HepG2 (cell line): ENCODE measurements around the gene RBM26. TPM values are rescaled to one million over a fixed set of nuclear protein-coding genes. Genes with fewer than 3 reads are reported as not detected.
A peak's percentile ranks its signal among the peaks of the same experiment; 100 is the strongest.

ENCODE experiments used
- BHLHE40 ChIP-seq: IDR thresholded peaks from 2 replicates; pipeline ENCODE4 v1.6.1; 2011; ENCODE audit warnings: low read length, improper control_type of control experiment
- CBX1 ChIP-seq: IDR thresholded peaks from one replicate; pipeline ENCODE4 v1.6.1; 2016; ENCODE audit warnings: antibody characterized with exemption, low read depth
- DMAP1 ChIP-seq: IDR thresholded peaks from 2 replicates; pipeline ENCODE4 v1.6.1; 2016
- DNMT1 ChIP-seq: sonication (generic); formaldehyde crosslinking; IDR thresholded peaks from 2 replicates; pipeline ENCODE4 v1.5.1; 2020; ENCODE audit warnings: mild to moderate bottlenecking, missing genetic modification reagents
- HNRNPK ChIP-seq: fragments of 200-400 bp; formaldehyde crosslinking; IDR thresholded peaks from 2 replicates; pipeline ENCODE4 v1.6.1; 2018; ENCODE audit warnings: low read length, low read depth, moderate library complexity, mild to moderate bottlenecking; ENCODE audit not compliant: poor library complexity, severe bottlenecking
- KDM5A ChIP-seq: fragments of 200-600 bp; sonication (generic); IDR thresholded peaks from 2 replicates; pipeline ENCODE4 v1.7.0; 2018; ENCODE audit warnings: antibody characterized with exemption, mild to moderate bottlenecking, low read length, borderline replicate concordance
- MEF2D ChIP-seq: sonication (generic); formaldehyde crosslinking; IDR thresholded peaks from 2 replicates; pipeline ENCODE4 v1.5.1; 2020; ENCODE audit warnings: mild to moderate bottlenecking, missing genetic modification reagents
- SRSF1 ChIP-seq: fragments of 200-400 bp; formaldehyde crosslinking; optimal IDR thresholded peaks from 2 replicates; pipeline ENCODE3; 2017; ENCODE audit warnings: mild to moderate bottlenecking, low read depth, low read length, moderate library complexity
- STAG1 ChIP-seq: sonication (generic); formaldehyde crosslinking; IDR thresholded peaks from 2 replicates; pipeline ENCODE4 v1.4.0; 2020; ENCODE audit warnings: missing genetic modification reagents
- TARDBP ChIP-seq: sonication (generic); formaldehyde crosslinking; IDR thresholded peaks from 2 replicates; pipeline ENCODE4 v1.8.0; 2022; ENCODE audit warnings: mild to moderate bottlenecking, missing genetic modification reagents
- ZBTB20 ChIP-seq: sonication (generic); formaldehyde crosslinking; IDR thresholded peaks from 2 replicates; pipeline ENCODE4 v1.8.1; 2023; ENCODE audit warnings: missing genetic modification reagents, low read depth, mild to moderate bottlenecking, borderline replicate concordance
- ZFP36 ChIP-seq: fragments of 150-350 bp; IDR thresholded peaks from 2 replicates; pipeline ENCODE4 v1.6.1; 2018; ENCODE audit warnings: borderline replicate concordance, low read length, low read depth; ENCODE audit not compliant: partially characterized antibody
- ZNF232 ChIP-seq: sonication (generic); formaldehyde crosslinking; IDR thresholded peaks from 2 replicates; pipeline ENCODE4 v1.4.0; 2020; ENCODE audit warnings: missing genetic modification reagents, borderline replicate concordance
- ZNF549 ChIP-seq: sonication (generic); formaldehyde crosslinking; IDR thresholded peaks from 2 replicates; pipeline ENCODE4 v1.5.0; 2020; ENCODE audit warnings: missing genetic modification reagents
- ZNF879 ChIP-seq: sonication (generic); formaldehyde crosslinking; IDR thresholded peaks from 2 replicates; pipeline ENCODE4 v1.8.1; 2023; ENCODE audit warnings: missing genetic modification reagents
- polyA plus RNA-seq, 8 experiments: library from polyadenylated mRNA; depleted of rRNA in 3 of 8; stranded (reverse) in 7 of 8; unstranded in 1 of 8; fragments of >200 nt; fragmentation: Illumina TruSeq in 4 of 8; extraction: Trizol in 4 of 8; gene quantifications; 2 replicates each; pipeline versions ENCODE4 v1.2.1 to v1.2.3, GENCODE V29; 2011 to 2016; ENCODE audit warnings: low read depth in 4 of 8, missing spikeins in 1 of 8, mixed read lengths in 1 of 8; ENCODE audit not compliant: insufficient read depth in 1 of 8
- total RNA-seq, 5 experiments: library from RNA; depleted of rRNA; stranded (reverse); fragments of >200 nt; fragmentation: Illumina TruSeq; extraction: Trizol; gene quantifications; 2 replicates each; pipeline ENCODE4 v1.2.3, GENCODE V29; 2016; ENCODE audit warnings: low read depth in 1 of 5
- TF ChIP-seq, protein P1 (sequence below): sonication (generic); formaldehyde crosslinking; IDR thresholded peaks from 2 replicates; pipeline ENCODE4 v1.4.0; 2020; ENCODE audit warnings: mild to moderate bottlenecking, missing genetic modification reagents
- TF ChIP-seq, protein P2 (sequence below): sonication (generic); formaldehyde crosslinking; IDR thresholded peaks from 2 replicates; pipeline ENCODE4 v1.5.0; 2020; ENCODE audit warnings: missing genetic modification reagents, mild to moderate bottlenecking, borderline replicate concordance
- TF ChIP-seq, protein P3 (sequence below): sonication (generic); formaldehyde crosslinking; IDR thresholded peaks from 2 replicates; pipeline ENCODE4 v1.8.1; 2023; ENCODE audit warnings: mild to moderate bottlenecking, inconsistent platforms, moderate library complexity, missing genetic modification reagents, borderline replicate concordance
- TF ChIP-seq, protein P4 (sequence below): fragments of 450-650 bp; IDR thresholded peaks from 2 replicates; pipeline ENCODE4 v1.6.1; 2017; ENCODE audit warnings: mild to moderate bottlenecking

RBM26 gene
- total and polyA plus RNA-seq, 2 of the 13 experiments (the other 11 are each of a cell fraction or from before 2014, with no cell fraction given), result 19.4 to 34.4 TPM

DNA sequence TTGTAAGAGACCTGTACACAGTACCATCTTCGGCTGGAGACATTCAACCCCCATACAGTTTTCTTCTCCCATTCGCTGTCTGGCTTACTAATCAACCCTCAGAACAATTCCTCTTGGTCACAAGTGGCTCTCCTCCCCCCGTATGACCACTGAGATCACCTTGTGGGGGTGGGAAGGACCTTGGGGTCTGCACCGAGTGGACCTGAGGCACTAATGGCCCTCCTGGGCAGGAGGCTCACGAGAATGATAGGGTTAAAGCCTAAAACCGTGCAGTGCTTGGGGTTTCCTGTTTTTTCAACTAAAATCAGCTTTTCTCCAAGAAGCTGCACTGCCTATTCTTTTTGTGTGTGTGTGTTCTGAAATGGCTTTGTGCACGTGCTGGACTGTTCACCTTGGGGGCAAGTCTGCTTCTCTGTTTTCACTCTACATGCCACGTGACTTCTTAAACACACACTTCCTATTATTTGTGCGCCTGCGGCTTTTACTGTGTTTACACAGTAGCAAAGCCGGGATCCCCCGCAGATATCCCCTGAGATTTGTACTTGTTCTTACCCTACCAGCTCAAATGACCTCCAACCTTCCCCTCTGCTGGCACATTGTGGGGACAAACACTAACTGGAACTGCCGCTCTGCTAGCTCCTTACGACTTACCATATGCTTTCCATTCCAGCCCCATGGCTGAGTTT lies 12.3 kb downstream of the RBM26 start (continued):
- TF ChIP-seq, protein P1, sequence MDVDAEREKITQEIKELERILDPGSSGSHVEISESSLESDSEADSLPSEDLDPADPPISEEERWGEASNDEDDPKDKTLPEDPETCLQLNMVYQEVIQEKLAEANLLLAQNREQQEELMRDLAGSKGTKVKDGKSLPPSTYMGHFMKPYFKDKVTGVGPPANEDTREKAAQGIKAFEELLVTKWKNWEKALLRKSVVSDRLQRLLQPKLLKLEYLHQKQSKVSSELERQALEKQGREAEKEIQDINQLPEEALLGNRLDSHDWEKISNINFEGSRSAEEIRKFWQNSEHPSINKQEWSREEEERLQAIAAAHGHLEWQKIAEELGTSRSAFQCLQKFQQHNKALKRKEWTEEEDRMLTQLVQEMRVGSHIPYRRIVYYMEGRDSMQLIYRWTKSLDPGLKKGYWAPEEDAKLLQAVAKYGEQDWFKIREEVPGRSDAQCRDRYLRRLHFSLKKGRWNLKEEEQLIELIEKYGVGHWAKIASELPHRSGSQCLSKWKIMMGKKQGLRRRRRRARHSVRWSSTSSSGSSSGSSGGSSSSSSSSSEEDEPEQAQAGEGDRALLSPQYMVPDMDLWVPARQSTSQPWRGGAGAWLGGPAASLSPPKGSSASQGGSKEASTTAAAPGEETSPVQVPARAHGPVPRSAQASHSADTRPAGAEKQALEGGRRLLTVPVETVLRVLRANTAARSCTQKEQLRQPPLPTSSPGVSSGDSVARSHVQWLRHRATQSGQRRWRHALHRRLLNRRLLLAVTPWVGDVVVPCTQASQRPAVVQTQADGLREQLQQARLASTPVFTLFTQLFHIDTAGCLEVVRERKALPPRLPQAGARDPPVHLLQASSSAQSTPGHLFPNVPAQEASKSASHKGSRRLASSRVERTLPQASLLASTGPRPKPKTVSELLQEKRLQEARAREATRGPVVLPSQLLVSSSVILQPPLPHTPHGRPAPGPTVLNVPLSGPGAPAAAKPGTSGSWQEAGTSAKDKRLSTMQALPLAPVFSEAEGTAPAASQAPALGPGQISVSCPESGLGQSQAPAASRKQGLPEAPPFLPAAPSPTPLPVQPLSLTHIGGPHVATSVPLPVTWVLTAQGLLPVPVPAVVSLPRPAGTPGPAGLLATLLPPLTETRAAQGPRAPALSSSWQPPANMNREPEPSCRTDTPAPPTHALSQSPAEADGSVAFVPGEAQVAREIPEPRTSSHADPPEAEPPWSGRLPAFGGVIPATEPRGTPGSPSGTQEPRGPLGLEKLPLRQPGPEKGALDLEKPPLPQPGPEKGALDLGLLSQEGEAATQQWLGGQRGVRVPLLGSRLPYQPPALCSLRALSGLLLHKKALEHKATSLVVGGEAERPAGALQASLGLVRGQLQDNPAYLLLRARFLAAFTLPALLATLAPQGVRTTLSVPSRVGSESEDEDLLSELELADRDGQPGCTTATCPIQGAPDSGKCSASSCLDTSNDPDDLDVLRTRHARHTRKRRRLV (CRISPR knock-in tag), result no peak
- peak; percentile 82 for TF ChIP-seq DMAP1 (CRISPR knock-in tag)
- peak; percentile 13; the same call in 1 of the 2 replicates for TF ChIP-seq ZNF232 (CRISPR knock-in tag)
- TF ChIP-seq, protein P2, sequence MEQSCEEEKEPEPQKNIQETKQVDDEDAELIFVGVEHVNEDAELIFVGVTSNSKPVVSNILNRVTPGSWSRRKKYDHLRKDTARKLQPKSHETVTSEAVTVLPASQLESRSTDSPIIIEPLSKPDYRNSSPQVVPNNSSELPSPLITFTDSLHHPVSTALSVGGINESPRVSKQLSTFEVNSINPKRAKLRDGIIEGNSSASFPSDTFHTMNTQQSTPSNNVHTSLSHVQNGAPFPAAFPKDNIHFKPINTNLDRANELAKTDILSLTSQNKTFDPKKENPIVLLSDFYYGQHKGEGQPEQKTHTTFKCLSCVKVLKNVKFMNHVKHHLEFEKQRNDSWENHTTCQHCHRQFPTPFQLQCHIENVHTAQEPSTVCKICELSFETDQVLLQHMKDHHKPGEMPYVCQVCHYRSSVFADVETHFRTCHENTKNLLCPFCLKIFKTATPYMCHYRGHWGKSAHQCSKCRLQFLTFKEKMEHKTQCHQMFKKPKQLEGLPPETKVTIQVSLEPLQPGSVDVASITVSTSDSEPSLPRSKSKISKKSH (CRISPR knock-in tag), result no peak
- TF ChIP-seq ZBTB20, result no peak
- no peak for TF ChIP-seq HNRNPK
- peak; percentile 60; the same call in 1 of the 2 replicates for TF ChIP-seq TARDBP (CRISPR knock-in tag)
- no peak for TF ChIP-seq ZNF549
- TF ChIP-seq BHLHE40, result peak; percentile 97
- TF ChIP-seq, protein P3, sequence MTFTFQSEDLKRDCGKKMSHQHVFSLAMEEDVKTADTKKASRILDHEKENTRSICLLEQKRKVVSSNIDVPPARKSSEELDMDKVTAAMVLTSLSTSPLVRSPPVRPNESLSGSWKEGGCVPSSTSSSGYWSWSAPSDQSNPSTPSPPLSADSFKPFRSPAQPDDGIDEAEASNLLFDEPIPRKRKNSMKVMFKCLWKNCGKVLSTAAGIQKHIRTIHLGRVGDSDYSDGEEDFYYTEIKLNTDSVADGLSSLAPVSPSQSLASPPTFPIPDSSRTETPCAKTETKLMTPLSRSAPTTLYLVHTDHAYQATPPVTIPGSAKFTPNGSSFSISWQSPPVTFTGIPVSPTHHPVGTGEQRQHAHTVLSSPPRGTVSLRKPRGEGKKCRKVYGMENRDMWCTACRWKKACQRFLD (CRISPR knock-in tag), result no peak
- TF ChIP-seq SRSF1, result no peak
- no peak for TF ChIP-seq KDM5A
- no peak for TF ChIP-seq STAG1 (CRISPR knock-in tag)
- 0 out of 2 replicates have a peak, but pooled peaks have one; percentile 15 for TF ChIP-seq MEF2D (CRISPR knock-in tag)
- no peak for TF ChIP-seq ZNF879 (CRISPR knock-in tag)
- TF ChIP-seq ZFP36, result peak; percentile 56
- no peak for TF ChIP-seq CBX1
- TF ChIP-seq, protein P4, sequence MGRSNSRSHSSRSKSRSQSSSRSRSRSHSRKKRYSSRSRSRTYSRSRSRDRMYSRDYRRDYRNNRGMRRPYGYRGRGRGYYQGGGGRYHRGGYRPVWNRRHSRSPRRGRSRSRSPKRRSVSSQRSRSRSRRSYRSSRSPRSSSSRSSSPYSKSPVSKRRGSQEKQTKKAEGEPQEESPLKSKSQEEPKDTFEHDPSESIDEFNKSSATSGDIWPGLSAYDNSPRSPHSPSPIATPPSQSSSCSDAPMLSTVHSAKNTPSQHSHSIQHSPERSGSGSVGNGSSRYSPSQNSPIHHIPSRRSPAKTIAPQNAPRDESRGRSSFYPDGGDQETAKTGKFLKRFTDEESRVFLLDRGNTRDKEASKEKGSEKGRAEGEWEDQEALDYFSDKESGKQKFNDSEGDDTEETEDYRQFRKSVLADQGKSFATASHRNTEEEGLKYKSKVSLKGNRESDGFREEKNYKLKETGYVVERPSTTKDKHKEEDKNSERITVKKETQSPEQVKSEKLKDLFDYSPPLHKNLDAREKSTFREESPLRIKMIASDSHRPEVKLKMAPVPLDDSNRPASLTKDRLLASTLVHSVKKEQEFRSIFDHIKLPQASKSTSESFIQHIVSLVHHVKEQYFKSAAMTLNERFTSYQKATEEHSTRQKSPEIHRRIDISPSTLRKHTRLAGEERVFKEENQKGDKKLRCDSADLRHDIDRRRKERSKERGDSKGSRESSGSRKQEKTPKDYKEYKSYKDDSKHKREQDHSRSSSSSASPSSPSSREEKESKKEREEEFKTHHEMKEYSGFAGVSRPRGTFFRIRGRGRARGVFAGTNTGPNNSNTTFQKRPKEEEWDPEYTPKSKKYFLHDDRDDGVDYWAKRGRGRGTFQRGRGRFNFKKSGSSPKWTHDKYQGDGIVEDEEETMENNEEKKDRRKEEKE, result no peak
- TF ChIP-seq DNMT1 (CRISPR knock-in tag), result no peak
